Measurements from ENCODE around the gene POFUT2. TPM values are rescaled to one million over a fixed set of nuclear protein-coding genes. Genes with fewer than 3 reads are reported as not detected.

The POFUT2 gene
- polyA plus RNA-seq, 1 experiment, result 38.5 TPM

GRCh38 chr21:45220714-45221490 is 66.8 kb downstream of the POFUT2 start:
- H3K36me3 ChIP-seq (ENCODE audit: control insufficient read depth, insufficient read depth, low read length), result peaks cover 8% of the 10 kb centered on the region
- no peak for DNase-seq (ENCODE audit: low read depth)
- ChIA-PET POLR2A (no interaction called here), CTCF (no interaction called here)
- no peak overlapping the region for H3K4me3 ChIP-seq (ENCODE audit: low read depth, low read length)
- TF ChIP-seq, protein P1, sequence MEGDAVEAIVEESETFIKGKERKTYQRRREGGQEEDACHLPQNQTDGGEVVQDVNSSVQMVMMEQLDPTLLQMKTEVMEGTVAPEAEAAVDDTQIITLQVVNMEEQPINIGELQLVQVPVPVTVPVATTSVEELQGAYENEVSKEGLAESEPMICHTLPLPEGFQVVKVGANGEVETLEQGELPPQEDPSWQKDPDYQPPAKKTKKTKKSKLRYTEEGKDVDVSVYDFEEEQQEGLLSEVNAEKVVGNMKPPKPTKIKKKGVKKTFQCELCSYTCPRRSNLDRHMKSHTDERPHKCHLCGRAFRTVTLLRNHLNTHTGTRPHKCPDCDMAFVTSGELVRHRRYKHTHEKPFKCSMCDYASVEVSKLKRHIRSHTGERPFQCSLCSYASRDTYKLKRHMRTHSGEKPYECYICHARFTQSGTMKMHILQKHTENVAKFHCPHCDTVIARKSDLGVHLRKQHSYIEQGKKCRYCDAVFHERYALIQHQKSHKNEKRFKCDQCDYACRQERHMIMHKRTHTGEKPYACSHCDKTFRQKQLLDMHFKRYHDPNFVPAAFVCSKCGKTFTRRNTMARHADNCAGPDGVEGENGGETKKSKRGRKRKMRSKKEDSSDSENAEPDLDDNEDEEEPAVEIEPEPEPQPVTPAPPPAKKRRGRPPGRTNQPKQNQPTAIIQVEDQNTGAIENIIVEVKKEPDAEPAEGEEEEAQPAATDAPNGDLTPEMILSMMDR (IDR thresholded peaks at IDR 0.05; ENCODE audit: insufficient read depth, low read depth, low read length), result no peak
- H3K27me3 ChIP-seq (ENCODE audit: control insufficient read depth, insufficient read depth, low read length), result peaks cover under 1% of the 10 kb centered on the region; the same call in 1 of the 2 replicates

DNA sequence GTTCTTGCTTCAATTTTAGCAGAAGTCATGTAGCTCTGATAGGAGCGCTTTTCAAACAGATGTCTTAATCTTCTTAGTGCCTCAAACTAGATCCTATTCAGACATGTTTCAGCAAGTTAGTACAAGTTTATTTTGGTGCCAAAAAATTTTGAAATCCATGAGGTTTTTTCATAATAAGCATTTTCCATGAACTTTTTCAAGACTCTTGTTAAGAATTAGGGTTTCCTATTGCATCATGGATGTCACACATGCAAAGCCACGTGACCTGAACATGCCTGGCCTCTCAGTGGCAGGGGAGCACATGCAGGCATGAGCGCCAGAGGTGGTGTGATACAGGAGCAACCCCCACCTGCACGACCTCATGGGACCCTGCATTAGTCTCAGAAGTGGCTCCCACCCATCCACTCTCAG is 67.6 kb downstream of the POFUT2 start:
- Histone ChIP-seq H3K4me3 (ENCODE audit: low read depth, low read length) (no peak overlapping the region), H3K27me3 (ENCODE audit: control insufficient read depth, insufficient read depth, low read length) (no peaks in the 10 kb centered on the region), H3K36me3 (ENCODE audit: control insufficient read depth, insufficient read depth, low read length) (peaks cover 8% of the 10 kb centered on the region)
- TF ChIP-seq, protein P1 (IDR thresholded peaks at IDR 0.05; ENCODE audit: insufficient read depth, low read depth, low read length), result no peak
- DNase-seq (ENCODE audit: low read depth), result no peak
- CTCF ChIA-PET, result no interaction called here
- POLR2A ChIA-PET, result no interaction called here

- peaks cover 8% of the 10 kb centered on the region for H3K36me3 ChIP-seq (ENCODE audit: control insufficient read depth, insufficient read depth, low read length)
- H3K27me3 ChIP-seq (ENCODE audit: control insufficient read depth, insufficient read depth, low read length), result no peaks in the 10 kb centered on the region
- no peak overlapping the region for H3K4me3 ChIP-seq (ENCODE audit: low read depth, low read length)
- no peak for DNase-seq (ENCODE audit: low read depth)
- ChIA-PET CTCF (interaction anchor here (1.0 kb wide), 1 partner anchor 11 kb away, joined by 4 read pairs; no protein-coding TSS in a partner anchor), POLR2A (no interaction called here)
- TF ChIP-seq, protein P1 (IDR thresholded peaks at IDR 0.05; ENCODE audit: insufficient read depth, low read depth, low read length), result no peak
Measured at GRCh38 chr21:45219517-45219916, 68.2 kb downstream of the POFUT2 start.

DNA sequence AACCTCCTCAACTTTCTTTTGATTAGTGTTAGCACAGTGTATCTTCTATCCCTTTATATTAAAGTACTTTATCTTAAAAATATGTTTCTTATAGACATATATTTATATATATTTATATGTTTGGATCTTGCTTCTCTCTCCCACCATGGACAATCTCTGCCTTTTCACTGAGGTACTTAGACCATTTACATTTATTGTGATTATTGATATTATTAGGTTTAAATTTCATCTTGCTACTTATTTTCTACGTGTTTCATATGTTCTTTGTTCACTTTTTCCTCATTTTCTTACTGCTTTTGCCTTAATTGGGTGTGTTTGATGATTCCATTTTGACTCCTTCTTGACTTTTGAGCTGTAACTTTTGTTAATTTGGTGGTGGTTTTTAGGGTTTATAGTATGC is 70.7 kb downstream of the POFUT2 start:
- Histone ChIP-seq H3K27me3 (ENCODE audit: control insufficient read depth, insufficient read depth, low read length) (no peaks in the 10 kb centered on the region), H3K36me3 (ENCODE audit: control insufficient read depth, insufficient read depth, low read length) (peaks cover 7% of the 10 kb centered on the region), H3K4me3 (ENCODE audit: low read depth, low read length) (no peak overlapping the region)
- ChIA-PET CTCF (interaction anchor here (0.9 kb wide), 1 partner anchor 11 kb away, joined by 4 read pairs; no protein-coding TSS in a partner anchor), POLR2A (no interaction called here)
- TF ChIP-seq, protein P1 (IDR thresholded peaks at IDR 0.05; ENCODE audit: insufficient read depth, low read depth, low read length), result no peak
- DNase-seq (ENCODE audit: low read depth), result no peak

- CTCF ChIA-PET, result no interaction called here
- no peaks in the 10 kb centered on the region for H3K27me3 ChIP-seq (ENCODE audit: control insufficient read depth, insufficient read depth, low read length)
- POLR2A ChIA-PET, result no interaction called here
- TF ChIP-seq, protein P1 (IDR thresholded peaks at IDR 0.05; ENCODE audit: insufficient read depth, low read depth, low read length), result no peak
- no peaks in the 10 kb centered on the region; the same call in none of the 2 replicates for H3K36me3 ChIP-seq (ENCODE audit: control insufficient read depth, insufficient read depth, low read length)
- H3K4me3 ChIP-seq (ENCODE audit: low read depth, low read length), result no peak overlapping the region
- DNase-seq (ENCODE audit: low read depth), result no peak
Measured at GRCh38 chr21:45215213-45215612, 72.5 kb downstream of the POFUT2 start.

Other genes with a start within 250 kb of the POFUT2 start
- gene ADARB1, start 213.3 kb downstream of the POFUT2 start, polyA plus RNA-seq (2011; rRNA removed), result 8.9 and 10.9 TPM in 2 replicates
- 50.5 and 99.7 TPM in 2 replicates for gene COL18A1, start 117.3 kb upstream of the POFUT2 start, polyA plus RNA-seq (2011; rRNA removed)